ACC112 (cell line): ENCODE results near the gene MTHFD2L.

Experiments
- H2AFZ ChIP-seq: fragments of 200-600 bp; sonication (generic); one replicate; pipeline ENCODE4 v1.6.0; 2017; ENCODE audit warnings: antibody characterized with exemption, low read length; ENCODE audit not compliant: unreplicated experiment
- H3K27ac ChIP-seq: fragments of 200-600 bp; sonication (generic); 2 replicates; pipeline ENCODE4 v1.5.1; 2014; ENCODE audit warnings: low read depth, mild to moderate bottlenecking, antibody characterized with exemption, low read length, moderate library complexity
- H3K27me3 ChIP-seq: fragments of 200-600 bp; sonication (generic); 2 replicates; pipeline ENCODE4 v1.6.1; 2014; ENCODE audit warnings: mild to moderate bottlenecking, antibody characterized with exemption, low read length, moderate library complexity, mixed read lengths; ENCODE audit not compliant: insufficient read depth
- H3K36me3 ChIP-seq: fragments of 200-600 bp; sonication (generic); 2 replicates; pipeline ENCODE4 v1.6.1; 2016; ENCODE audit warnings: mild to moderate bottlenecking, antibody characterized with exemption, low read length, moderate library complexity, mixed read lengths; ENCODE audit not compliant: insufficient read depth
- H3K4me1 ChIP-seq: fragments of 200-600 bp; sonication (generic); one replicate; pipeline ENCODE4 v1.6.1; 2016; ENCODE audit warnings: low read length, mixed read lengths; ENCODE audit not compliant: insufficient read depth, unreplicated experiment, control insufficient read depth
- H3K4me3 ChIP-seq: fragments of 200-600 bp; sonication (generic); 2 replicates; pipeline ENCODE4 v1.5.1; 2014; ENCODE audit warnings: mild to moderate bottlenecking, low read depth, low read length
- H3K79me2 ChIP-seq: fragments of 200-600 bp; sonication (generic); one replicate; pipeline ENCODE4 v1.6.0; 2016; ENCODE audit warnings: low read length; ENCODE audit not compliant: control insufficient read depth, unreplicated experiment, insufficient read depth

The MTHFD2L gene

DNA sequence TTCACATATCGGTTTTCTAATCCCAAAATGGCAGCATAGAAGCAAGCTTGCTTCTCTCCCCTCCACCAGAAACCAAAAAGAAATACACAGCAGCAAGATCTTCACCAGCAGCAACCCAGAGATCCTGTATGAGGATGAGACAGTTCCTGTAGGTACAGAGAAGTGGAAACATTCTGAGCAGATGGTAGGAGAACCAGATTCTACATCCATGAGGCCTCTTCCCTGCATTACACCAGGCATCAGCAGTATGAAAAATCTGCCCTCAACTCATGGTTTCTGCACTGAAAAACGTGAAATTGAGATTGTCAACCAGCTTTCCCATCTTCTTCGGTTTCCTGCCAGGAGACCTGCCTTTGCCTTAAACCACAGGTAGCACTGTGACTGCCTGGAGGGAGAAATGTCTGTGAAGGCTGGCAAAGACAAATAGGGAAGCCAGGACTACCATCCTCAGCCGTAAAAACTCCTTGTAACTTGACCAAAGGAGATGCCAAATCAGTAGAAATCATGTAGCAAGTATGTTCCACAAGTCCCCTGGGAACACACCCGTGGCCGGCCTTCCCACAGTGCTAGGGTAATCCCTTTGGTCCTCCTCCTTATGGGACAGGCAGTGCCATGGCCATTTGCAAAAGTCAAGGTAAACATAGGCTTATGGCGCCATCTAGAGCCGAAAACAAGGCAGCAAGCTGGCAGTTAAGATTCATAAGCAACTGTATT is 24.0 kb upstream of the MTHFD2L start:
- Histone ChIP-seq H3K27ac (peak overlapping the region; percentile 85), H2AFZ (peak overlapping the region; percentile 58), H3K36me3 (peaks cover 3% of the 10 kb centered on the region), H3K4me3 (peak overlapping the region; percentile 2; the same call in 1 of the 2 replicates), H3K27me3 (no peaks in the 10 kb centered on the region), H3K4me1 (peaks cover 15% of the 10 kb centered on the region), H3K79me2 (no peaks in the 10 kb centered on the region)

DNA sequence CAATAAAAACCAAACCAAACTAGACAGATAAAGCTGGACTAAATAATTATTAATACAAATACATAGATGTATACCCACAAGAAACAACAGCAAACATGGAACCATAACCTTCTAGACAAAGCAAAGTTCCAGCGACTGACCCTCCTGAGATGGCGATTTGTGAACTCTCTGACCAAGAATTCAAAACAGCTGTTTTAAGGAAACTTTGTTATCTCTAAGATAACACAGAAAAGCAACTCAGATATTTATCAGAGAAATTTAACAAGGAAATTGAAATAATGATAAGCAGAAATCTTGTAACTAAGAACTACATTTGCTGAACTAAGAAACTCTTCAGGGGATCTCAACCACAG is 23.4 kb upstream of the MTHFD2L start:
- Histone ChIP-seq H3K4me3 (no peak overlapping the region), H3K36me3 (peaks cover 3% of the 10 kb centered on the region), H3K27ac (peak overlapping the region; percentile 33), H3K4me1 (peaks cover 15% of the 10 kb centered on the region), H2AFZ (no peak overlapping the region), H3K79me2 (no peaks in the 10 kb centered on the region), H3K27me3 (no peaks in the 10 kb centered on the region)

DNA sequence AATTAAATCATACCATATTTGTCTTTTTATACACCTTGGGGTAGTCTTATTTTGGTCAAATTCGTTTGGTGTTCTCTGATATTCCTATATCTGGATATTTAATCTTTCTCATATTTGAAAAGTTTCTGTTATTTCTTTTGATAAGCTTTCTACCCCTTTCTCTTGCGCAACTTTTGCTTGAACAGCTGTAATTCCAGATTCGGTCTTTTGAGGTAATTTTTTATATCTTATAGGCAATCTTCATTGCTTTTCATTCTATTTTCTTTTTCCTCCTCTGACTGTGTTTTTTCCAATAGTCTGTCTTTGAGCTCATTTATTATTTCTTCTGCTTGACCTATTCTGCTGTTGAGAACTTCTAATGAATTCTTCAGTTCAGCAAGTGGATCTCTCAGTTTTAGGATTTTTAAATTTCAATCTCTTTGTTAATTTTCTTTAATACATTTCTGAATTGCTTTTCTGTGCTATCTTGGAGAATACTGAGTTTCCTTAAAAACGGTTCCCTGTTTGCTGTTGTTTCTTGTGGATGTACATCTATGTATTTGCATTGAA is 11.3 kb upstream of the MTHFD2L start:
- Histone ChIP-seq H3K4me1 (no peaks in the 10 kb centered on the region), H3K27ac (no peak overlapping the region), H3K79me2 (no peaks in the 10 kb centered on the region), H3K27me3 (no peaks in the 10 kb centered on the region), H3K36me3 (no peaks in the 10 kb centered on the region; the same call in 1 of the 2 replicates), H3K4me3 (no peak overlapping the region), H2AFZ (no peak overlapping the region)

DNA sequence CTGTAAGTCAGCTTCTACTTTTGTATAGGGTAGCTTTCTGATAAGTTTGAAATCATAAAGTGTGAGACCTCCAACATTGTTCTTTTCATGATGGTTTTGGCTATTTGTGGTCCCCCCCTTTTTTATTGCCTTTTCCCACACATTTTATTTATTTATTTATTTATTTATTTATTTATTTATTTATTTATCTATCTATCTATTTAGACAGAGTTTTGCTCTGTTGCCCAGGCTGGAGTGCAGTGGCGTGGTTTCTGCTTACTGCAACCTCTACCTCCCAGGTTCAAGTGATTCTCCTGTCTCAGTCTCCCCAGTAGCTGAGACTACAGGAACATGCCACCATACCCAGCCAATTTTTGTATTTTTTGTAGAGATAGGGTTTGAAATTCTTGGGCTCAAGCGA is 9.7 kb upstream of the MTHFD2L start:
- Histone ChIP-seq H3K4me3 (no peak overlapping the region), H3K4me1 (no peaks in the 10 kb centered on the region), H3K79me2 (no peaks in the 10 kb centered on the region), H2AFZ (no peak overlapping the region), H3K36me3 (no peaks in the 10 kb centered on the region; the same call in 1 of the 2 replicates), H3K27me3 (no peaks in the 10 kb centered on the region), H3K27ac (no peak overlapping the region)

DNA sequence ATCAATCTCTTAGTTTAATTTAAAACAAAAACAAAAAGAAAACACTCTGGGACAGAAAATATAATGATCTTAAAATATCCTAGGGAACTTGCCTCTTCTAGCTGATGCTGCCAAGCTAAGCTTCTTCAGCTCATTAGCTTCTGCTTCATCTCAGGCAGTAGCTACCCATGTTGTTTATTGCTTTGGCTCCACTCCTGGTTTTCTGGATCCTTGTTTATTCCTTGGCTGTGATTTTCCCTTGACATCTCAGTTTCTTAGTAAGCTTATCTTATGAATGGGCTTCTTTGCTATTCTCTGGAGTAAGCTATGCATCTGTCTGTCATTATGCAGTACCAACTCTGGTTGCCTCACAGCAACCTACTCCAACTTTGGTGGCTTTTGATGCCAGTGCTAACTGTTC is 5.1 kb upstream of the MTHFD2L start:
- H2AFZ ChIP-seq, result no peak overlapping the region
- H3K27me3 ChIP-seq, result no peaks in the 10 kb centered on the region
- no peak overlapping the region for H3K27ac ChIP-seq
- peaks cover 14% of the 10 kb centered on the region for H3K4me1 ChIP-seq
- H3K79me2 ChIP-seq, result peaks cover 3% of the 10 kb centered on the region
- no peak overlapping the region for H3K4me3 ChIP-seq
- H3K36me3 ChIP-seq, result no peaks in the 10 kb centered on the region

DNA sequence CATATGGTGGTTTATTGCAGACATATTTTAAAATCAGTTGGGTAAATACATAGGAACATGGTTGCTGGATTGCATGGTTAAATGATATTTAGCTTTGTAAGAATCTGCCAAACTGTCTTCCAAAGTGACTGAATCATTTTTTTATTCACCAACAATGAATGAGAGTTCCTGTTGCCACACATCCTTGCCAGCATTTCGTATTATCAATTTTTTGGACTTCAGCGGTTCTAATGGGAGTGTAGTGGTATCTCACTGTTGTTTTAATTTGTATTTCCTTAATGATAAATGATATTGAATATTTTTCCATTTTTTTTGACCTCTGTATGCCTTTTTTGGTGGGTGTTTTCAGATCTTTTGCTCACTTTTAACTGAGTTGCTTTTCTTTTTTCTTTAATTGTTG is 1.4 kb upstream of the MTHFD2L start:
- Histone ChIP-seq H3K4me3 (peak overlapping the region; percentile 92), H3K79me2 (peaks cover 36% of the 10 kb centered on the region), H3K4me1 (peaks cover 14% of the 10 kb centered on the region), H3K27ac (peak overlapping the region; percentile 97), H2AFZ (peak overlapping the region; percentile 16), H3K27me3 (no peaks in the 10 kb centered on the region), H3K36me3 (peaks cover 13% of the 10 kb centered on the region)

DNA sequence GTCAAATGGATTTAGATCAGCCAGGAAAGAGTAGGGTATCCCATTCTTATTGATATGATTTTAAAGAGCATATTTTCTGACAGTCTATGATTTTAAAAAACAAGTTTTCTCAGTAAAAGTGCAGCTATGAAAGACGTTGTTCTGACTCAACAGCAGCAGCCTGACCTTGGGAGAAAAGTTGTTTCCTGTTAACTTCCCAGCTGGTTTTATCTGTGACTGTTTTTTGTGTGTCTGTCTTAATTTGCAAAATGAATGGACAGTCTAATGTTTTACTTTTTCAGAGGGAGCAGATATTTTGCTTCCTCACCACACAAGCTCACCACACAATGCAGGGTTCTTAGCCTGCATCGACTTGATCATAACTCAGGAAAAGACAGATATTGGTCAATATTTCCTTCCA is 764 bp upstream of the MTHFD2L start:
- H3K4me1 ChIP-seq, result peaks cover 21% of the 10 kb centered on the region
- H2AFZ ChIP-seq, result peak overlapping the region; percentile 89
- H3K4me3 ChIP-seq, result peak overlapping the region; percentile 92
- peaks cover 19% of the 10 kb centered on the region for H3K36me3 ChIP-seq
- H3K27me3 ChIP-seq, result no peaks in the 10 kb centered on the region
- peak overlapping the region; percentile 97 for H3K27ac ChIP-seq
- H3K79me2 ChIP-seq, result peaks cover 38% of the 10 kb centered on the region

DNA sequence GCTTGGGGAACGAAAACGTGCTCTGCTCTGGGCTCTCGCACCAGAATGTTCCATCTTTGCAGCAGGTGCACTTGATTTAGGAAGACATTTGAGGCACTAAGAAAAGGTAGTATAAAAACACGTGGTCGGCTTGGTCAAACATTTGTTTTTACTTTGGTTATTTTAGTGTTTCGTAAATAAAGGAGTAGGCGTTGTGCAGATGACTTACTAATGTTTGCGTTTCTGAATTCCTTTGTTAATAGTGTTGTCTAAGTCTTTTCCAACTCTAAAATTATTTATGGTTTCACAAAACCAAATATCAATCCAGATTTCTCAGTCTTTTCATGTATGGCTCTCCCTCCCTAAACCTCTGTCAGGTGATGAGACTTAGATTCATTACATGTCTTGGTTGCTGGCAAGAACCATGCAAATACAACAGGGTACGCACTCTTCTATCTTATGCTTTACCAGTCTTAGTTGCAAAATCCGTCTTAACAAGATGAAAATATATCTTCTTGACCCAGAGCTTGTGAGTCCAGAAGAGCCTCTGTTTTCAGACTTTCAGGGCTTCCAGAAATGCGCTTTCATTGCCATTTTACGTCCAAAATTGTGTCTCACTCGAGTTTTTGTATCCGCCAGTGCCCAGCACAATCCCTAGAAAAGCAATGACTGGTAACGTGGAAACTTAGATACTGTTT is 686 bp downstream of the MTHFD2L start:
- Histone ChIP-seq H3K27ac (peak overlapping the region; percentile 97), H3K36me3 (peaks cover 21% of the 10 kb centered on the region), H3K79me2 (peaks cover 38% of the 10 kb centered on the region), H3K4me1 (peaks cover 21% of the 10 kb centered on the region), H2AFZ (peak overlapping the region; percentile 80), H3K27me3 (no peaks in the 10 kb centered on the region), H3K4me3 (peak overlapping the region; percentile 92)

DNA sequence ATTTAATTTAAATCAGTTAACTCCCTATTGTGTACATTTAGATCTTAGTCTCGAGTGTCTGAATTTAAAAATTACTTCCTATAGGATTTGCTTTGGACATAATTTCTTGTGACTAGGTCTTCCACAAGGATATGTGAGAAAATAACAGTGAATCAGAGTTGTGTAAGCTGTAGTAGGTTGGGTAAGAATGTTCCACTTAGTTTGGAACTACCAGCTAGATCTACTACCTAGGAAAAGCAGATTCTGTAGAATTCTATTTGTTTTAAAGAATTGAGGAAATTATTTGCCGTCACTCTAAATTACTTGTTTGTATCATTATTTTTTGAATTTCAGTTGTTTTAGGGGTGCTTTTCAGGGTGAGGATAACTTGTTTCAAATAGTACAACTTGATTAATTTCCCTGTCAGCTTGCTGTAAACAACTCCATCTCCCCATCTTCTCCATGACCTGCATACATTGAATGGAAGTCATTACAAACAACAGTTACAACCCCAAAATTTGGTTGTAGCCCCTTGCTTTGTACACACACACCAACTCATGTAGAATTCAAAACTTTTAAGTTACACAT is 1.3 kb downstream of the MTHFD2L start:
- Histone ChIP-seq H3K27ac (peak overlapping the region; percentile 97), H3K27me3 (no peaks in the 10 kb centered on the region), H3K79me2 (peaks cover 38% of the 10 kb centered on the region), H2AFZ (no peak overlapping the region), H3K36me3 (peaks cover 21% of the 10 kb centered on the region), H3K4me3 (peak overlapping the region; percentile 92), H3K4me1 (peaks cover 21% of the 10 kb centered on the region)

DNA sequence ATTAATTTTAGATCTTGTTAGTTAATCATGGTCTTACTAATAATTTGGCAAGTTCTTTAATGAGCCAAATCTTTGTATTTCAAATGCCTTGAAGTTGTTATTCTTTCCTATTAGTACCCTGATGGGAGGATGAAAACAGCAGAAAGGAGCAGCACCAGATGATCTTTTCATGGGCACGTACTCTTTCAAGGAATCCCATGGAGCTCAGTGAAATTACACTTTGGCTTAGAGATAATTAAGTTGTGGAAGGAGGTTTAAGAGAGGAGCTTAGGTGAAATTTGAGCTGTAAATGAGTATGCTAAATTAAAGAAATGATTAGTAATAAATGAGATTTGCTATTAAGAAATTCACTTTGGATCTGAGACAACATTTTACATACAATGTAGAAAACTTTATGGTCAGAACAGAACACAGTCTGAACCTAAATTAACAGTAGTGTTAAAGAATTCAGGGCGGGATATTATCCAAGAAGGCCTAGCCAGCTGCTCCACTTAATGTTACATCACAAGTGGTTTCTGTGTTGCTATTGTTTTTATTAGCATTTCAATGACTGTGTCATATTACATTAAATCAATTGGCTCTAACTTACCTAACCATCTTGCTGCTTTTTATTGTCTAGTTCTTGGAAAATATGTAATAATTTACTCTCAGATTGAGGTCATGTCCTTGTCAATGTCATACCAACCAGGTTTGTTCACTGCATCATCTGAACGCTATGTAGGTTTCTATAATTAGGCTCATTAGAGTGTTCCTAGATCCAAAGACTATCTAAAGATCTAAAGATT is 3.9 kb downstream of the MTHFD2L start:
- H3K4me3 ChIP-seq, result no peak overlapping the region
- H3K4me1 ChIP-seq, result peaks cover 13% of the 10 kb centered on the region
- H3K79me2 ChIP-seq, result peaks cover 39% of the 10 kb centered on the region
- no peak overlapping the region for H3K27ac ChIP-seq
- no peaks in the 10 kb centered on the region for H3K27me3 ChIP-seq
- peaks cover 21% of the 10 kb centered on the region for H3K36me3 ChIP-seq
- no peak overlapping the region for H2AFZ ChIP-seq
